NB4 (cell line): ENCODE data around the gene SLC37A2.

ENCODE experiments used
- CTCF ChIP-seq: IDR thresholded peaks from one replicate; pipeline ENCODE4 v1.5.1; 2012; ENCODE audit warnings: low read depth, low read length
- MAX ChIP-seq: IDR thresholded peaks from 2 replicates; pipeline ENCODE4 v1.6.1; 2011; ENCODE audit warnings: low read depth, low read length

- TF ChIP-seq CTCF: no peak
- no peak for TF ChIP-seq MAX
These were observed 11.1 kb upstream of the SLC37A2 start for GRCh38 chr11:125052047-125052446.
